ENCODE data around the gene LYL1. TPM values are rescaled to one million over a fixed set of nuclear protein-coding genes. Genes with fewer than 3 reads are reported as not detected.

LYL1 gene
- total RNA-seq, 1 experiment from 2014 or later: 99.1 TPM

DNA sequence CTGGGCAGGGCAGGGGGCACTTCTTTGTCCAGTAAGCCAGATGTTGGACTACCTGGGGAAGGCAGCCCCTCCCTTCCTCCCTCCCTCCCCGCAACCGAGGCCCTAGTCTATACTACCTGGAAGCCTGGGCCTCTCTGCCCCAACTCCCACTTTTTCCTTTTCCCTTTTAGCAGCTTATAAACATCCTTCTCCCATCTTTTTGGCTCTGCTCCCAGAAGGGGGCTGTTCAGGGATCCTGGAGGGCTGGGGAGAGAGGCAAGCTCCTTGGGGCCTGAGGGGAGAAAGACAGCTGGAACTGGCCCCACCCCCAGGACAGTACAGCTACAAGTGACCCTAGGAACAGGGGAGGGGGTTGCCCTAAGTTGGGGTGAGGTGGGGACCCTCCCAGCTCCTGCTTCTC lies 44.9 kb downstream of the LYL1 start:
- Histone ChIP-seq H3K9me3 (ENCODE audit: low read length) (no peaks in the 10 kb centered on the region), H3K9ac (ENCODE audit: low read length) (no peak overlapping the region)

GRCh38 chr19:13057147-13057572 lies 45.5 kb downstream of the LYL1 start:
- Histone ChIP-seq H3K27me3 (ENCODE audit: low read length) (no peaks in the 10 kb centered on the region), H3K4me1 (ENCODE audit: low read length) (peaks cover 6% of the 10 kb centered on the region), H3K79me2 (ENCODE audit: low read length) (no peaks in the 10 kb centered on the region), H3K9me3 (ENCODE audit: low read length) (no peaks in the 10 kb centered on the region), H4K20me1 (ENCODE audit: insufficient read depth, low read depth, low read length) (no peaks in the 10 kb centered on the region), H3K9me2 (replicated peaks; ENCODE audit: insufficient read depth, low read length) (no peaks in the 10 kb centered on the region), H3K27ac (ENCODE audit: low read length) (no peak overlapping the region), H3K9ac (ENCODE audit: low read length) (no peak overlapping the region), H2AFZ (ENCODE audit: low read length) (no peak overlapping the region), H3K36me3 (ENCODE audit: insufficient read depth, low read length) (no peaks in the 10 kb centered on the region), H3K4me2 (ENCODE audit: low read depth, low read length, poor library complexity, severe bottlenecking) (no peak overlapping the region), H3K4me3 (ENCODE audit: low read length) (no peak overlapping the region)
- DNase-seq: no peak

More for the DNA sequence above, 44.9 kb downstream of the LYL1 start:
- Histone ChIP-seq H3K27ac (ENCODE audit: low read length) (no peak overlapping the region), H3K4me1 (ENCODE audit: low read length) (peaks cover 6% of the 10 kb centered on the region), H3K4me3 (ENCODE audit: low read length) (no peak overlapping the region), H3K4me2 (ENCODE audit: low read depth, low read length, poor library complexity, severe bottlenecking) (no peak overlapping the region), H3K36me3 (ENCODE audit: insufficient read depth, low read length) (no peaks in the 10 kb centered on the region), H3K27me3 (ENCODE audit: low read length) (no peaks in the 10 kb centered on the region), H3K79me2 (ENCODE audit: low read length) (no peaks in the 10 kb centered on the region), H4K20me1 (ENCODE audit: insufficient read depth, low read depth, low read length) (no peaks in the 10 kb centered on the region), H3K9me2 (replicated peaks; ENCODE audit: insufficient read depth, low read length) (no peaks in the 10 kb centered on the region), H2AFZ (ENCODE audit: low read length) (no peak overlapping the region)
- no peak for DNase-seq

DNA sequence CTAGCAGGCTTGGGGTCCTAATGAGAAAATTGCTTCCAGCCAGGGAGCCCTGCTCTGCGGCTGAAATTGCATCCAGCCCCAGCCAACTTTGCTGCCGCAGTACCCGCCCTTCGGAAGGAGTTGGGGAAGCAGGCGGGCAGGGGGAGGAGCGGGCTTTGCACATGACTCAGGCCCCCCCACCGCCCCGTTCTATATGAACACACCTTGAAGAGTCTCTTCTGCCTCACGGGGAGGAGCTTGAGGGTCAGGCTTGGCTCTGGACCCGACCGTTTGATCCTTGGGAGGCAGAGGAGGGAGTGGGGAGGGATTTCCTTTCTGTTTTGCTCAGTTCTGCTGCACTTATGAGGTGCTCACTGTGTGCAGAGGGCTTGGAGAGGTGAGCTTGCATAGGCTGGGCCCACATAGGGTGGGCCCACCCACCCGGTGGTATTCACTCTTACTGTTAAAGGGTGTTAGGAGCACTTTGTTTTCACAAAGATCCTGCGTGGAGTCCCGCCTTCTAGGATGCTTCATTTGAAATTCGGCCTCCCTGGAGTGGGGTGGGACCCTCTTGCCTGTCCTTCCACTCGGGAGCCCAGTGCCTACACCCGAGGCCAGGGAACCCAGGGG lies 46.5 kb downstream of the LYL1 start:
- Histone ChIP-seq H3K36me3 (ENCODE audit: insufficient read depth, low read length) (no peaks in the 10 kb centered on the region), H4K20me1 (ENCODE audit: insufficient read depth, low read depth, low read length) (no peaks in the 10 kb centered on the region), H3K9me2 (replicated peaks; ENCODE audit: insufficient read depth, low read length) (no peaks in the 10 kb centered on the region), H3K4me1 (ENCODE audit: low read length) (peaks cover 3% of the 10 kb centered on the region), H3K9me3 (ENCODE audit: low read length) (no peaks in the 10 kb centered on the region), H3K79me2 (ENCODE audit: low read length) (no peaks in the 10 kb centered on the region), H2AFZ (ENCODE audit: low read length) (no peak overlapping the region), H3K27me3 (ENCODE audit: low read length) (no peaks in the 10 kb centered on the region), H3K9ac (ENCODE audit: low read length) (no peak overlapping the region), H3K27ac (ENCODE audit: low read length) (no peak overlapping the region), H3K4me2 (ENCODE audit: low read depth, low read length, poor library complexity, severe bottlenecking) (no peak overlapping the region), H3K4me3 (ENCODE audit: low read length) (no peak overlapping the region)
- no peak for DNase-seq

GRCh38 chr19:13055213-13056051 lies 47.2 kb downstream of the LYL1 start:
- Histone ChIP-seq H3K4me3 (ENCODE audit: low read length) (no peak overlapping the region), H3K79me2 (ENCODE audit: low read length) (no peaks in the 10 kb centered on the region), H3K36me3 (ENCODE audit: insufficient read depth, low read length) (no peaks in the 10 kb centered on the region), H3K27ac (ENCODE audit: low read length) (no peak overlapping the region), H3K4me2 (ENCODE audit: low read depth, low read length, poor library complexity, severe bottlenecking) (no peak overlapping the region), H3K27me3 (ENCODE audit: low read length) (no peaks in the 10 kb centered on the region), H3K9me2 (replicated peaks; ENCODE audit: insufficient read depth, low read length) (no peaks in the 10 kb centered on the region), H2AFZ (ENCODE audit: low read length) (no peak overlapping the region), H3K4me1 (ENCODE audit: low read length) (no peaks in the 10 kb centered on the region; the same call in 1 of the 2 replicates), H3K9ac (ENCODE audit: low read length) (no peak overlapping the region), H4K20me1 (ENCODE audit: insufficient read depth, low read depth, low read length) (no peaks in the 10 kb centered on the region), H3K9me3 (ENCODE audit: low read length) (no peaks in the 10 kb centered on the region)
- DNase-seq: no peak

- Histone ChIP-seq H3K9ac (ENCODE audit: low read length) (no peak overlapping the region), H3K9me3 (ENCODE audit: low read length) (no peaks in the 10 kb centered on the region), H3K27ac (ENCODE audit: low read length) (no peak overlapping the region), H3K4me1 (ENCODE audit: low read length) (no peaks in the 10 kb centered on the region; the same call in 1 of the 2 replicates), H4K20me1 (ENCODE audit: insufficient read depth, low read depth, low read length) (no peaks in the 10 kb centered on the region), H3K9me2 (replicated peaks; ENCODE audit: insufficient read depth, low read length) (no peaks in the 10 kb centered on the region), H3K79me2 (ENCODE audit: low read length) (no peaks in the 10 kb centered on the region), H3K36me3 (ENCODE audit: insufficient read depth, low read length) (no peaks in the 10 kb centered on the region), H3K4me2 (ENCODE audit: low read depth, low read length, poor library complexity, severe bottlenecking) (no peak overlapping the region), H3K4me3 (ENCODE audit: low read length) (no peak overlapping the region), H3K27me3 (ENCODE audit: low read length) (no peaks in the 10 kb centered on the region), H2AFZ (ENCODE audit: low read length) (no peak overlapping the region)
- DNase-seq: no peak
Observed at GRCh38 chr19:13054626-13055212, 47.9 kb downstream of the LYL1 start.

GRCh38 chr19:13053761-13054625 lies 48.7 kb downstream of the LYL1 start:
- Histone ChIP-seq H3K9ac (ENCODE audit: low read length) (no peak overlapping the region), H4K20me1 (ENCODE audit: insufficient read depth, low read depth, low read length) (no peaks in the 10 kb centered on the region), H3K4me1 (ENCODE audit: low read length) (no peaks in the 10 kb centered on the region; the same call in 1 of the 2 replicates), H3K4me3 (ENCODE audit: low read length) (no peak overlapping the region), H3K9me2 (replicated peaks; ENCODE audit: insufficient read depth, low read length) (no peaks in the 10 kb centered on the region), H3K27me3 (ENCODE audit: low read length) (no peaks in the 10 kb centered on the region), H3K36me3 (ENCODE audit: insufficient read depth, low read length) (no peaks in the 10 kb centered on the region), H2AFZ (ENCODE audit: low read length) (no peak overlapping the region), H3K79me2 (ENCODE audit: low read length) (no peaks in the 10 kb centered on the region), H3K27ac (ENCODE audit: low read length) (no peak overlapping the region), H3K9me3 (ENCODE audit: low read length) (no peaks in the 10 kb centered on the region), H3K4me2 (ENCODE audit: low read depth, low read length, poor library complexity, severe bottlenecking) (no peak overlapping the region)
- DNase-seq: no peak

DNA sequence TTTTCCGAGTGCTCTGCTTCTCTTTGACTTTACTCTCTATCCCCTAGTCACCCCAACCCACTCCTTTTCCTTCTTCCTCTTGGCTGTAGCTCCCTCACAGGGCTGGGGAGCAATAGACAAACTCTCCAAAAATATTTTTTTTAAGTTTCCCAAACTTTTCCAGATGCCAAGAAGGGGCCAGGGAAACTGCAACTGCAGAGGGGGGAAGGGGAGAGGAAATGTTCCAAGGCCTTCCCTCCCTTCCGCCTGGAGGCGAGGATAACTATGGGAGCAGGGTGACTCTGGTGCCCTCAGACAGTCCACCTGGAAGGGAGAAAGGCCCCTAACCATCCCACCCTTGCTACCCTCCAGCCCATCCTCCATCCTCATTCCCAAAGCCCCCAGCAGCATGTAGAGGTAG lies 49.4 kb downstream of the LYL1 start:
- Histone ChIP-seq H3K4me1 (ENCODE audit: low read length) (no peaks in the 10 kb centered on the region; the same call in 1 of the 2 replicates), H3K27ac (ENCODE audit: low read length) (no peak overlapping the region), H4K20me1 (ENCODE audit: insufficient read depth, low read depth, low read length) (no peaks in the 10 kb centered on the region), H3K79me2 (ENCODE audit: low read length) (no peaks in the 10 kb centered on the region), H2AFZ (ENCODE audit: low read length) (no peak overlapping the region), H3K27me3 (ENCODE audit: low read length) (no peaks in the 10 kb centered on the region), H3K4me3 (ENCODE audit: low read length) (no peak overlapping the region), H3K9me3 (ENCODE audit: low read length) (no peaks in the 10 kb centered on the region), H3K36me3 (ENCODE audit: insufficient read depth, low read length) (no peaks in the 10 kb centered on the region), H3K9ac (ENCODE audit: low read length) (no peak overlapping the region), H3K4me2 (ENCODE audit: low read depth, low read length, poor library complexity, severe bottlenecking) (no peak overlapping the region), H3K9me2 (replicated peaks; ENCODE audit: insufficient read depth, low read length) (no peaks in the 10 kb centered on the region)
- DNase-seq: no peak
